Kidney epithelial cell (primary cell): Measurements from ENCODE around the gene PRSS50. TPM values are rescaled to one million over a fixed set of nuclear protein-coding genes. Genes with fewer than 3 reads are reported as not detected.

Source experiments
- DNase-seq: peaks from one replicate; pipeline ENCODE4 v3.0.0-alpha.2; 2010; ENCODE audit warnings: low read depth
- H3K27me3 ChIP-seq: 2 replicates; pipeline ENCODE4 v1.6.0; 2011; ENCODE audit warnings: low read length; ENCODE audit not compliant: control insufficient read depth, insufficient read depth
- H3K36me3 ChIP-seq: 2 replicates; pipeline ENCODE4 v1.5.1; 2011; ENCODE audit warnings: low read length; ENCODE audit not compliant: control insufficient read depth, insufficient read depth
- H3K4me3 ChIP-seq: 2 replicates; pipeline ENCODE4 v1.5.1; 2011; ENCODE audit warnings: low read depth, mild to moderate bottlenecking, control low read depth, low read length
- CTCF ChIP-seq: IDR thresholded peaks from 2 replicates; pipeline ENCODE4 v1.5.1; 2011; ENCODE audit warnings: mild to moderate bottlenecking, moderate library complexity, low read length, control low read depth, inconsistent platforms; ENCODE audit not compliant: insufficient read depth, poor library complexity, severe bottlenecking
- total RNA-seq: library from RNA; depleted of rRNA; stranded (reverse); fragments of >200 nt; gene quantifications from 2 replicates; pipeline ENCODE4 v1.2.3, GENCODE V29; 2015

PRSS50 gene
- total RNA-seq, 1 donor from 2014 or later: 0.29 TPM

- DNase-seq: no peak
- no peak for TF ChIP-seq CTCF
- H3K4me3 ChIP-seq: no peak overlapping the region
- H3K36me3 ChIP-seq: no peaks in the 10 kb centered on the region
- peaks cover 8% of the 10 kb centered on the region for H3K27me3 ChIP-seq
Observed at GRCh38 chr3:46695962-46696894, 21.4 kb downstream of the PRSS50 start.

GRCh38 chr3:46695177-46695961, 22.3 kb downstream of the PRSS50 start:
- Histone ChIP-seq H3K36me3 (no peaks in the 10 kb centered on the region), H3K4me3 (no peak overlapping the region), H3K27me3 (peaks cover under 1% of the 10 kb centered on the region)
- DNase-seq: no peak
- TF ChIP-seq CTCF: peak; percentile 31

- TF ChIP-seq CTCF: no peak
- DNase-seq: no peak
- Histone ChIP-seq H3K27me3 (no peaks in the 10 kb centered on the region), H3K4me3 (no peak overlapping the region), H3K36me3 (no peaks in the 10 kb centered on the region)
Observed at GRCh38 chr3:46694520-46694919, 23.1 kb downstream of the PRSS50 start.

DNA sequence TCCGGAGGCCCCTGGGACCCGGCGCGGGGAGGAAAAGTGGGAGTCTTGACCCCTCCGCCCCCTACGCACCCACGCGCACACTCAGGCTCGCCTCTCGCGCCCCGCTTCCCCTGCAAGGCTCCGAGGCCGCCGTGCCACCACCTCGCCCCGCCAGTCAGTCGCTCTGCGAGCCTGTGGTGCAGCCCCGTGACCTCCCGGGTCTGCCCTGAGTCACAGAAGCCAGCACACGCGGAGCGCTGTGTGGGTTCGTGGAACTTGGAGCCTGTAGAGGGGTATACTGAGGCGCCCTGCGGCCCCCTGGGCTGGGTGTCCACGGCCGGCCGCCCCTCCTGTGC, 23.8 kb downstream of the PRSS50 start:
- Histone ChIP-seq H3K27me3 (no peaks in the 10 kb centered on the region), H3K4me3 (peak overlapping the region; percentile 26), H3K36me3 (no peaks in the 10 kb centered on the region)
- TF ChIP-seq CTCF: no peak
- DNase-seq: no peak

DNA sequence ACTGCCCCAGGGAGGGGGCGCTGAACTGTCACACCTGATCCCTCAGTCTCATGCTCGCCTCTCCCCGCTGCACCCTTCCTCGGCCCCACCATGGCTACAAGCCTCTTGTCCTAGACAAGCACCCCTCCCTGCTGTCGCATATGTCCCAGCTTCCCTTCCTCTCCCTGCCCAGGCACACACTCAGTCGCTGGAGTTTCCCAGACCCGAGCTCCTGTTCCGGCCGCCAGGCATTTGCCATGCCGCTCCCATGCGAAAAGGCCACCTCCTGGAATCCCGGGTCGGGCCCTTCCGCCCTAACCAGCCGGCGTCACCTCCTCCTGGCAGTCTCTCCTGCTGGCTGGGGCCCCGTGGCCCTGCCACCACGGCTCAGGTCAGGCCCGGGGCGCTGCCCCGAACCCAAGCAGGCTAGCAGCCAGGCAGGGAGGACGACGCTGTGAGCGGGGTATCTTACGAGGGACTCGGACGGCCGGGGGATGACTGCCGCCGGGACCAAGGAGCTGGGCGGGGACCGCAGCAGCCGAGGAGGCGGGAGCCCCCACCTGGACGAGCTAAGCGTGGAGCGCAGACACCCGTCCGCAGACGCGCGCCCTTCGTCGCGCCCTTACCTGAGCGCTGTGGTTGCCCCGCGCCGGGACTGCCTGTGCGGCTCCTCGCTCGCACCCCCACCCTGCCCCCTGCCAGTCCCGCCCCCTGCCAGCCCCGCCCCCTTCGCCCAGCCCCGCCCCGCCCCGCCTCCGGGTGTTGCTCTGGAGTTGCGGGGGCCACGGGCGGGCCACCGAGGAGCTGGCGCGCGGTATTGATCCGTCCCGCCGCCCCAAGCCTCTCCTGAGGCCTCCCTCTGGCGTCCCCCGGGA, 24.4 kb downstream of the PRSS50 start, which contains the start of gene ALS2CL:
Gene ALS2CL (minus strand): TSS at position 642 of the 854 bp plus-strand sequence. CDS start 4,239 bp downstream, outside the sequence.
- DNase-seq: no peak
- peak within 1 kb of the TSS; percentile 58 for H3K4me3 ChIP-seq
- TF ChIP-seq CTCF: no peak
- H3K27me3 ChIP-seq: no peaks in the 10 kb centered on the region
- no peaks in the 10 kb centered on the region for H3K36me3 ChIP-seq
